Gastrocnemius medialis (tissue), 4 donors: Measurements from ENCODE around the gene CPTP.
A peak's percentile ranks its signal among the peaks of the same experiment; 100 is the strongest.

Experiments used
- CTCF ChIP-seq, 5 experiments: fragments of 450-650 bp in 3 of 5; fragments of 200-600 bp in 2 of 5; sonication (generic) in 2 of 5; IDR thresholded peaks in 4 of 5; conservative IDR thresholded peaks in 1 of 5; 1 replicate in 4 of 5; 2 replicates in 1 of 5; pipeline ENCODE4 v1.5.1; 2016 to 2019; ENCODE audit warnings: antibody characterized with exemption in 5 of 5, mild to moderate bottlenecking in 3 of 5, moderate library complexity in 3 of 5
- POLR2A ChIP-seq, 2 donors: fragments of 450-650 bp; IDR thresholded peaks; one replicate each; pipeline ENCODE4 v1.6.1; 2017; ENCODE audit warnings: antibody characterized with exemption in 2 of 2, mild to moderate bottlenecking in 2 of 2, moderate library complexity in 2 of 2

- TF ChIP-seq POLR2A (IDR thresholded peaks at IDR 0.05) (no peak), CTCF (IDR thresholded peaks at IDR 0.05 in 4 of 5, conservative IDR thresholded peaks at IDR 0.05 in 1 of 5) (peak in 3 of 5 experiments; percentile 11 to 40 (median 20))
Measured at GRCh38 chr1:1302006-1302430, 22.6 kb upstream of the CPTP start.
